ENCODE measurements around the gene ADIRF.
"Not testable (repeated sequence)": the region's sequence is repeated elsewhere in the genome, so short reads cannot be mapped to it uniquely, and the experiment has no call there.

Gene ADIRF

DNA sequence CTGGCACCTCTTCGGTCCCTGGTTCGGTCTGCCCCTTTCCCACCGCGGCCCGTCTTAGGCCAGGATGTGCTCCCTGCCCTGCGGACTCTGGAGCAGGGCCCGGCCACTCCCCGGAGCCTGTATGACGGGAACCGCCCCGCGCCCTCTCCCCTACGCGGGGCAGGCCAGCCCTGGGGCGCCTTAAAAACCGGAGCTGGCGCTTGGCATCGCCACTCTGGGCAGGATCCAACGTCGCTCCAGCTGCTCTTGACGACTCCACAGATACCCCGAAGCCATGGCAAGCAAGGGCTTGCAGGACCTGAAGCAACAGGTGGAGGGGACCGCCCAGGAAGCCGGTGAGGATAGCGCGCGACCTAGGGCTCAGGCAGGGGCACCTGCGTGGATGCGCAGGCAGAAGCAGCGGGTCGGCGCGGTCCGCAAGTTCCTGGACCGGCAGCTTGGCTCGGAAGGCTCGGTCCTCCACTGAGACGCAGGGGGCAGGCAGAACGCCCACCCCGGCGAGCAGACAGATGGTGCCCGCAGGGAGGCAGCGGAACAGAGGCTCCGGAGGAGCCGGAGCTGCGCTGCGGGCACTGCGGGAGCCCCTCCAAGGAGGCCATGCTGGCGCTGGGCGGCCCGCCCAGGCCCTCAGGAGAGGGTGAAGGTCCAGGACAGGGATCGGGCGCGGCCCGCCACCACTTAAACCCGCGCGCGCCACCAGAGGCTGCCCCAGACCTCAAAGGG is at the start of gene ADIRF:
ADIRF (plus strand) TSS at position 212 of the 723 bp plus-strand sequence; CDS start at position 275, 63 bp downstream.
- TF ChIP-seq, protein P1, sequence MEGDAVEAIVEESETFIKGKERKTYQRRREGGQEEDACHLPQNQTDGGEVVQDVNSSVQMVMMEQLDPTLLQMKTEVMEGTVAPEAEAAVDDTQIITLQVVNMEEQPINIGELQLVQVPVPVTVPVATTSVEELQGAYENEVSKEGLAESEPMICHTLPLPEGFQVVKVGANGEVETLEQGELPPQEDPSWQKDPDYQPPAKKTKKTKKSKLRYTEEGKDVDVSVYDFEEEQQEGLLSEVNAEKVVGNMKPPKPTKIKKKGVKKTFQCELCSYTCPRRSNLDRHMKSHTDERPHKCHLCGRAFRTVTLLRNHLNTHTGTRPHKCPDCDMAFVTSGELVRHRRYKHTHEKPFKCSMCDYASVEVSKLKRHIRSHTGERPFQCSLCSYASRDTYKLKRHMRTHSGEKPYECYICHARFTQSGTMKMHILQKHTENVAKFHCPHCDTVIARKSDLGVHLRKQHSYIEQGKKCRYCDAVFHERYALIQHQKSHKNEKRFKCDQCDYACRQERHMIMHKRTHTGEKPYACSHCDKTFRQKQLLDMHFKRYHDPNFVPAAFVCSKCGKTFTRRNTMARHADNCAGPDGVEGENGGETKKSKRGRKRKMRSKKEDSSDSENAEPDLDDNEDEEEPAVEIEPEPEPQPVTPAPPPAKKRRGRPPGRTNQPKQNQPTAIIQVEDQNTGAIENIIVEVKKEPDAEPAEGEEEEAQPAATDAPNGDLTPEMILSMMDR (IDR thresholded peaks at IDR 0.05; ENCODE audit: extremely low read depth, missing control alignments) = no peak
- DNase-seq (ENCODE audit: low spot score) = peak; percentile 19

DNA sequence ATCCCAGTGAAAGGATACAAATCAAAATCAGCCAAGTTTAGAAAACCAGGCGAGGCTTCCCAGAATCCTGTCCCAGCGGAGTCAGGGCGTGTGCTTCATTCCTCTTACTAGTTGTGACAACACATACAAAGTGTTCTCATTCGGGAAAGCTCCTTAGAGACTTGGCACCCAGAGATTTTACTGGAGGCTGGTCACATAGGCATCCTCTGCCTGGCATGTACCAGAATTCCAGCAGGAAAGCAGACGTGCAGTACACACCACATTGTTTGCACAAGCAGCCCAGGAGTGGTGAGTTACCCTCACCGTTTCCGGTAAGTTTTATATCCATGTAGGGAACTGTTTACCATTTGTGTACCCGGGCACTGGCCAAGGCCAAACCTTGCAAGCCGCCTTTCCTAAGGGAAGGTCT is 45.7 kb upstream of the ADIRF start:
- TF ChIP-seq, protein P1 (IDR thresholded peaks at IDR 0.05; ENCODE audit: extremely low read depth, missing control alignments) = no peak
- DNase-seq (ENCODE audit: low spot score) = no peak

GRCh38 chr10:86929468-86930380 is 38.6 kb upstream of the ADIRF start:
- TF ChIP-seq, protein P1 (IDR thresholded peaks at IDR 0.05; ENCODE audit: extremely low read depth, missing control alignments) = no peak
- no peak for DNase-seq (ENCODE audit: low spot score)

DNA sequence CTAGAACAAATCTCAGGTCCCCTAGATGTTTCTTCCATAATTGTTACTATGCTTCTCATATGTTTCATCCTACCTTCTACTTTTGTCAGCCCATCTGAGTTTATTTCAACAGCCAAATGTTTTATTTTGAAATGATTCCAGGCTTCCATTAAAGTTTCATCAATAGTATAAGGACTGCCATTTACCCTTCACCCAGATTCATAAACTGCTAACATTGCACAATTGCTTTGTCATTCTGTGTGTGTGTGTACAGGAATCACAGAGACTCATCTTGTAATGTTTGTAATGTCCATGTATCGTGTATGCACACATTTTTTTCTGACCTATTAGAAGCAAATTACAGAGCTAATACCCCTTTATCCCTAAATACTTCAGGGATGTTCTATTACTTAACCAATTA is 36.4 kb upstream of the ADIRF start:
- DNase-seq (ENCODE audit: low spot score) = no peak
- TF ChIP-seq, protein P1 (IDR thresholded peaks at IDR 0.05; ENCODE audit: extremely low read depth, missing control alignments) = no peak

- TF ChIP-seq, protein P1 (IDR thresholded peaks at IDR 0.05; ENCODE audit: extremely low read depth, missing control alignments) = no peak
- no peak for DNase-seq (ENCODE audit: low spot score)
Observed at GRCh38 chr10:86932674-86933073, 35.6 kb upstream of the ADIRF start.

- not testable (repeated sequence) for DNase-seq (ENCODE audit: low spot score)
Observed at GRCh38 chr10:86934162-86934711, 34.0 kb upstream of the ADIRF start.

DNA sequence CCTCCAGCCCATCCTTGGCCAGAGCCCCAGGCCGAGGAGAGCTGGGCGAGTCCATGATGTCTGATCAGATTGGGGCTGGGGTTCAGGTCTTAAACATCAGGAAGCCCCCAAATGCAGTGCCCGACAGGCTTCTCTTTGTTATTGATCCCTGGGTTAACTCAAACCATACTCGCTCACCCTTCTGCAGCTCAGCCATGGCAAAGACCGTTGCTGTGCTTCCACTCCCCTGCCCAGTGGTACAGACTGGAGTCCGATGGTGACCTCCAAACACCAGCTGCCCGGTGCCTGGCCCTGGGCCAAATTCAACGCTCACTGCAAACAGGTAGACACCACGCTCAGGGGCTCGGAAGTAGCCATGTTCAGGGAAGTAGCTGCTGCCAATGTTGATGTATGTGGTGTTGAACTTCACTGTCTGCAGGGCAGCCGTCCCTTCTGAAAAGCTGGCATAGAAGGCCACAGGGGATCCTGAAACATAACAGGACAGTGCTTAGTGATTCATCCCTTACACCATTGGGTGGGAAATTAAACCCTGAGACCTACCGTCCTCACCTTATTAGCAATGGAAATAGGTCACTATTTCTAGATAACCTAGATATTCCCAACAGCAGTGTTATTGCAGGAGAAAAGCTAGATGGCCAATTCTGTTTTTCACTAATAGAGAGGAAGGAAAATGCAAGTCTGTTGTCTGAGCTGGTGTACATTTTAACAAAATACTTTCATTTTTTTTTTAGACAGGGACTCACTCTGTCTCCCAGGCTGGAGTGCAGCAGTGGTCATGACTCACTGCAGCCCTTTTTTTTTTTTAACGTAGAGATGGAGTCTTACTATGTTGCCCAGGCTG is 31.4 kb upstream of the ADIRF start:
- DNase-seq (ENCODE audit: low spot score) = no peak
- TF ChIP-seq, protein P1 (IDR thresholded peaks at IDR 0.05; ENCODE audit: extremely low read depth, missing control alignments) = no peak

Data from GM20000 (cell line).